NOMO-1 (cell line): Measurements from ENCODE around the gene DZIP1.
A peak's percentile ranks its signal among the peaks of the same experiment; 100 is the strongest.

ENCODE experiments used
- DNase-seq, 2 experiments: peaks; one replicate each; lab custom pipeline; 2025; ENCODE audit not compliant: unreplicated experiment in 2 of 2; lab: John Stamatoyannopoulos, UW

The DZIP1 gene

DNA sequence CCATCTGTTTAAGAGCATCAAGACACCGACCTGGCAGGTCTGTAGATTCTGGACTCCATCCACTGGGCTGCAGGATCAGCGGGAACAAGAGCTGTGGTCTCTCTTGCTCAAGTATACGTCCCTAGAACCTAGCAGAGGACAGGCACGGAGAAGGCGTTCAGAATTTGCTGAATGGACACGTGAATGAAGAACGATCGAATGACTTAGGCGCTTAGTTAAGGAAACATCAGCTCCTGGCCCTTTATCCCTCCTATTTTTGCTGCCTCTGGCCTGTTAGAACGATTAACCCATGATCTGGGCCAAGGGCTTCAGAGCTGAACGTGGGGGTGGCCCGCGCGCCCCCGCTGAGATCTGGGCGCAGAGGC lies 953 bp downstream of the DZIP1 start:
- DNase-seq, result no peak

DNA sequence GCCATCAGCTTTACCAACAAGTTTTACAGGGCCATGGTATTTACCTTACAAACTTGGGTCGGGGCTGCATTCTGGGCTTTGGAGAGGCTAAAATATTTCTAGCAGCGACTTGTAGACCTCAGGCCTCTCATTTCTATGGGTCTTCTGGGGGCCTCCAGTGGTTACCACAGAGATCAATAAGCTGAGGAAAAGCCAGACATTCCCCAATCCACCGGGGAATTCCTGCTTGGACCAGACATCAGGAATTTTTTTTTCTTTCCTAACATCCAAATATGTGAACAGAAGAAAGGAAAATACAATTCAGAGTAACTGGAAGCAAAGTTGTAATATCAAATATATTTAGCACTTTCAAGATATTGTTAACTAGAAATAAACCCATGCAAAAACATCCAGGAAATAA lies 1.5 kb downstream of the DZIP1 start:
- no peak for DNase-seq

DNA sequence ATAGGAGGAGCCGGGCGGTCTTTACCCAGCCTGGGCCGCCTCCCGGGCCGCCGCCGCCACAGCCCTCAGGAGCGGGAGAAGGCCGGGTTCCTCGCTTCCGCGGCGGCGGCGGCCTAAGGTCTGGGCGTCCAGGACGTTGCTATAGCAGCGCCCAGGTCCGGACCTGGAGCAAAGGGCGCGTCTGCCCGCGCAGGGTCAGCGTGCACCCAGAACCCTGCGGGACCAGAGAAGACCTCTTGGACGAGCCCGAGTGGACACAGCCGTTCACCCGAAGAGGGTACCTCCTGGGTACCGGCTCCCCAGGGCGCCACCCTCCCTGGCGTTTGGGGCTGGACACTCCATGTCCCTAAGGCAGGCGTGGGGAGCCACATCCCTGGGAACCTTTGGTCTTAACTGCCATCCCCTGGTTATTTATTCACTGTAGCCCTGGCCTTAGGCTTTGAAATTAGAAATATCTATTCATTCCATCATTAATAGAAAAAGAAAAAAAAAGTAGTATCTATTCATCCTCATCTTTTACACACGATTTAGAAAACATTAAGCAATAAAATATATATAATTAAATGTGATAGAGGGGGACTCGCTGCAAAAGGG lies 2.4 kb downstream of the DZIP1 start:
- no peak for DNase-seq

DNA sequence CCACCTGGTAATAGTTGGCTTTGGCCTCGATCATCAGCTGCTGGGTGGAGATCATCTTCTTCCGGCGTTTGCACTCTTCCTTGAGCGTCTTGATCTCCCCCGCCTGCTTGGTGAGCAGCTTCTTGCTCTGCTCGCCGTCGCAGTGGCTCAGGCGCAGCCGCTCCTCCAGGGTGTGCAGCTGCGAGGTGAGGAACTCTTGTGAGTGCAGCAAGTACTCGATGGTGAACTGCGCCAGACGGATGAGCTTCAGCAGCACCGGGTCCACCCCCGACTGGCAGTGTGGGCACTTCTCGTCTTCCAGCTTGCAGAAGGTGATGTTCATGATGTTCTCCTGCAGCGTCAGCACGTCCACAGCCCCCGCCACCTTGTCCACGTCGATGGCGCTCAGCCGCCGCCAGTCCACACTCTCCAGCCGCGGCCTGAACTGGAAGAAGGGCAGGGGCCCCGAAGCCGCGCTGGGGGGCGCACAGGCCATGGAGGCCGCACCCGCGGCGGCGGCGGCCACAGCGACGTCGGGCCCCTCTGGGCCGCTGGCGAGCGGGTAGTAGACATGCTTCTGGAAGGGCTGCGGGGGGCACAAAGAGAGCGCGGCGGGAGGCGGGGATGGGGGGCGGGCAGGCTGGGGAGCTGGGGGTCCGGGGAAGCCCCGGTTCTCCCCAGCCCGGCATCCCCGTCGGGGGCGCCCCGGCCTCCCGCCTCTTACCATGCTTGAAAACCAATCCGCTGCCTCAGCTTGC lies 3.0 kb downstream of the DZIP1 start:
- DNase-seq, result no peak

DNA sequence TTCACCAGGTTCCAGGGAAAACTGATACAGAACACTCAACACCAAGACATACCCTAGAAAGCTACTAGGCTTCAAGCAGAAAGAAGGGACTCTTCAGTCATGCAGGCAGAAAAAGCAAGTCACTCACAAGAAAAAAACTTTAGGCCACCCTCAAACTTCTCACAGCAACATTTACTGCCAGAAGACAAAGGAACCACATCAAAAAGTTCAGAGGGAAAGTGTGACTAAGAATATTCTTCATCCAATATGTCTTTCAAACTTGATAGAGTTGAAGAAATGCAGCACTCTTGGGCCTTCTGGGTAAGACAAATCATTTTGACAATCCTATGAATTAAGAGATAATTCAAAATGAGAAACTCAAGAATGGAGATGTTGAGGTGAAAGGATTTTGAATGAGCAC lies 7.7 kb downstream of the DZIP1 start:
- DNase-seq, result no peak

DNA sequence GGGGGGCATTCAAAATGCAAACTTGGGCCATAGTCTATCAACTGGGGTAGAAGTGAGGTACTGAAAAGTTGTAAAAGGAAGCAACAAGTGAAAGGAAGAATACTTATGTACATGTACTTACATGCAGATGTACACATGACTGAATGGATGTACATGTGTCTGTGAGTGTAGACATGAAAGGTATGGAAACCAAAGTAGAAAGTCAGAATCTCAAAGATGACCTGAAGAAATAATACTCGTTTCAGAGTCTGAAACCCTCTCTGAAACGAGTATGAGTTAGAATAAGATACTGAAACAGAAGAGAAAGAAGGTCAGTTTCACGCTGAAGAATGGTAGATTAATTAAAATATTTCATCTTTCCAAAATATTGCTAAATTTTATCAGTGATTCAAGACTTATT lies 13.9 kb downstream of the DZIP1 start:
- no peak for DNase-seq

DNA sequence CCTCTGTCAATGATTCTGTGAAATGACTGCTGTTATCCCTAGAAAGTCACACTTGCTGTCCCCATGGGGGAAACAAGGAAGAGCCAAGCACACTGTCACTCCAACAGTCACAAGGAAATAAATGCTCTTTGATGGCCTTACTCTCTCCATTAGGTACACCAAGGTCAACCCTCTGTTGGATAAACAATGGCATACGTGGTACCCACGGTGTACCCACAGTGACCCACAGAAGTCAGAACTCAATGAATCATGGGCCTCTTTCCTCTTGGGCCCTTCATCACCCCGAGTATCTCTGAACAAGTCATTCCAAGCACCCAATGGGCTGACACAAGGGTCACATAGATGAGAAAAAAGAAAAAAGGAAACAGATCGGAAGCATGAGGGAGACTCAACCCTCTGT lies 15.4 kb downstream of the DZIP1 start:
- no peak for DNase-seq

DNA sequence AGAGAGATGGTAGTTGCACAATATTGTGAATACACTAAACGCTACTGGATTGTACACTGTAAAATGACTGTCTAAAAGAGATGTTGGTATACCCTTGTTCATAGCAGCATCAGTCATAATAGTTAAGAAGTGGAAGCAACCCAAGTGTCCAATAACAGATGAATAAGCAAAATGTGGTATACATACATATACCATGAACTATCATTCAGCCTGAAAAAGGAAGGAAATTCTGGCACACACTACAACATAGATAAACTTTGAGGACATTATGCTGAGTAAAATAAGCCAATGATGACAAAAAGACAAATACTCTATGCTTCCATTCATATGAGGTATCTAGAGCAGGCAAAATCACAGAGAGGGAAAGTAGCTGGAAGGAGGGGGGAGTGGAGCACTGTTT lies 16.0 kb downstream of the DZIP1 start:
- DNase-seq, result no peak

DNA sequence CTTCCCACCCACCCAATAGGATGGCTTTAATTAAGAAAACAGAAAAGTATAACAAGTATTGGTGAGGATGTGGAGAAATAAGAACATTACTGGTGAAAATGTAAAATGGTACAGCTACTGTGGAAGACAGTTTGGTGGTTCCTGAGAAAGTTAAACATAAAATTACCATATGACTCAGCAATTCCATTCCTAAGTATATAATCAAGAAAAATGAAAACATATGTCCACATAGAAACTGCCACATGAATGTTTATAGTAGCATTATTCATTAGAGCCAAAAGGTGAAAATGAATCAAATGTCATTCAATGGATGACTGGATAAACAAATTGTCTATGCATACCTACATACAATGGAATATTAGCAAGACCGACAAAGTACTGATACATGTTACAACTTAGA lies 16.9 kb downstream of the DZIP1 start:
- no peak for DNase-seq

DNA sequence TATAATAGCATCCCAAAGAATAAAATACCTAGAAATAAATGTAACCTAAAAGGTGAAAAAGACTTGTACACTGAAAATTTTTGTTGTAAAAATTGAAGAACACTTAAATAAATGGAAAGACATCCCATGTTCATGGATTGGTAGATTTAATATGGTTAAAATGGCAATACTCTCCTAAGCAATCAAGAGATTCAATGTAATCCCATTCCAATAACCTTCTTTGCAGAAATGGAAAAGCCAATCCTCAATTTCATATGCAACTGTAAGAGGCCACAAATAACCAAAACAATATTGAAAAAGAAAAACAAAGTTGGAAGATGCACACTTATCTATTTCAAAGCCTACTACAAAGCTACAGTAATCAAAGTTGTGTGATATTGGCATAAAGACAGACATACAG lies 17.7 kb downstream of the DZIP1 start:
- no peak for DNase-seq

DNA sequence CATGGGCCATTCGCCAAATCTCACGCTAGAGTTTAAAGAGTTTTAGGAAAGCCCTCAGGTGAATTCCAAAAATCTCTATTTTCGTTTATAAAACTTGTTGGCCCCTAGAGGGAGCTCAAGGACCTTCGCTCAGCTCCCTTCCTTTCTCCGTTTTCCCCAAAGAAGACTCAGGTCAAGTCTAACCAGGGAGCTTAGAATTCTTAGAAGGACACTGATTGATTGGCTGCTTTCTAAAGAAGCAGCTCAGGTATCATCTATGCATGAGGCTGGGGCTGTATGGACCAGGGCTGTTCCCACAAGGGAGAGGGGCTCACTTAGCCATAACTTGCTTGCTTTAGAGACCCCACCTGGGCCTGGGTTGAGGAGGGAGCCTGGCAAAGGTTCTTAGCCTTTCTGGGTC lies 20.5 kb downstream of the DZIP1 start:
- DNase-seq, result peak; percentile 22

DNA sequence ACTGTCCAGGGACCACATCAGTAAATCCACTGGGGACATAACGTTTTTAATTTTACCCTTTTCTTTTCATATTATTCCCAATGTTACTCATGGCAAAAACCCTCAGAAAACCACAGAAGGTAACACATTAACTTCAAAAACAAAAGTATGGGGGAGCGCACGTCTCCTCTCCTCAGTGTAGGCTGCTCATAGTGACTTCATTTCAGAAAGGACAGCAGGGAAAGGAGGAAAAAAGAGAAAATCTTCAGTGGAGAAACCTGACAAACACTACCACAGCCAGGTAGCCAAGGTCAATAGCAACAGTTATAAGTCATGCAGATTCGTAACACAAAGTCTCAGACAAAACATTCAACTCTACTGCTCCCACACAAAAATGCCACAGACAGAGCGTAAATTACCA lies 21.4 kb downstream of the DZIP1 start:
- no peak for DNase-seq

DNA sequence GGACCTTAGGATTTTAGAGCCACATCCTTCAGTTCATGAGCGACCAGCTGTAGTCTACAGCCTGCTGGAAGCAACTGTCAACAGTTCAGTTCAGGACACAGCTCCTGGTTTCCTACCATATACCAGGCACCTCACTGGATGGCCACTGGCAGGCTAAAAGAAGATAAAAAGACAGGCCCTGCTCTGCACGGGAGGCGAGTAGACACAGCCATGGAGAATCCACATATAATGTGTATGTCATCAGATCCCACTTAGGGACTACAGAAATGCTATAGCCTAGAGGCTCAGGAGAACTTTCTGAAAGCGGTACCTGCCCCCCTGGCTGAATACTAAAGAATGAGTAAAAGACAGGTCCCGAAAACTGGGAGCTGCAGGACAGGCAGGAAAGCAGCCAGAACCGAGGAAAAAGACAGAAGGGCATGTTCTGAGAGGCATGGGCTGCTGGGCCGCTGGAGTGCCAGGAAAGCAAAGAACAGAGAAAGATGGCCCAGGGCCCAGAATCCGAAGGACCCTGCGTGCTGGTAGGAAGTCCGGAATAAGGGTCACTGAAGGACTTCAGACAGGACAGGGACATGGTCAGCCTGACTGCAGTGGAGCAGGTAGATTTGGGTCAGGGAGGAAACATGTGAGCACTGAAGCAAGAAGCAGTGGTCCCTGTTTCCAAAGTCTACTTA lies 23.5 kb downstream of the DZIP1 start:
- DNase-seq, result no peak

DNA sequence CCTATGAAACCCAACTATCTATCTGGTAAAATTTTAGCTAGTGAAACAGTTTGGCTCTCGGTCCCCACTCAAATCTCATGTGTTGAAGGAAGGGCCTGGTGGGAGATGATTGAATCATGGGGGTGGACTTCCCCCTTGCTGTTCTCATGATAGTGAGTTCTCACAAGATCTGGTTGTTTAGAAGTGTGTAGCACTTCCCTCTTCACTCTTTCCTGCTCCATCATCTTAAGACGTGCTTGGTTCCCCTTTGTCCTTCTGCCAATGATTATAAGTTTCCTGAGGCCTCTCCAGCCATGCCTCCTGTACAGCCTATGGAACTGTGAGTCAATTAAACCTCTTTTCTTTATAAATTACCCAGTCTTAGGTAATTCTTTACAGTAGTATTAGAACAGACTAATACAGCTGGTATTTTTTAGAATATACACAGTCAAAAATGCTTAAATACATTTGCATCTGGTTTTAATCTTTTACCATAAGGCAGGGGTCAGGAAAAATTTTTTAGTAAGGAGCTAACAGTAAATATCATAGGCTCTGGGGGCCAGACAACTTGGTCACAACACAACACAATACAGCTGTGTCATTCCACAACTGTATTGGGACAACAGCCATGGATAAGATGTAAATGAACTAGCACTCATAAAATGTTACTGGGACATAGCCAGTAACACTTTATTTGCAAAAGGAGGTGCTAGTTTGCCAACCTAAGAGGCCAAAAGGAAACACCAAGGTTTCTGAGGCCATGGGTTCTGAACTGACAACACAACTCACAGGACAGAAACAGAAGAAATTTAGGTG lies 24.3 kb downstream of the DZIP1 start:
- peak in 1 of 2 experiments; percentile 40 for DNase-seq

DNA sequence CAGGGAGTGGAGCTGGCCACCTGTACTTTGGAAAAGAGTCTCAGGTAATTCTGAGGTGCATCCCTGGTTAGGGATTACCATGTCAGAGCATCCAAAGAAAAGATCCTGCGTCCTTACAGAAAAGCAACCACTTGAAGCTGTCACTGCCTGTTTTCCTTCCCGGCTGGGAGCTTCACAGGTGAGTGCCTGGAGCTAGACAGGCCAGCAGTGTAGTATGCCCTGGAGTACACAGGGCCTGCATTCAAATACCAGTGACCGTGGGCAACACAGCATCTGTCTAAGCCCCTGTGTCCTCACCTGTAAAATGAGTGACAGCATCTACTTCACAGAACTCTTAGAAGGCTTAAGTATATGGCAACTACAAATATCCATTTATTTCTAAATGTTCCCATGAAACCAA lies 29.0 kb downstream of the DZIP1 start:
- no peak for DNase-seq

DNA sequence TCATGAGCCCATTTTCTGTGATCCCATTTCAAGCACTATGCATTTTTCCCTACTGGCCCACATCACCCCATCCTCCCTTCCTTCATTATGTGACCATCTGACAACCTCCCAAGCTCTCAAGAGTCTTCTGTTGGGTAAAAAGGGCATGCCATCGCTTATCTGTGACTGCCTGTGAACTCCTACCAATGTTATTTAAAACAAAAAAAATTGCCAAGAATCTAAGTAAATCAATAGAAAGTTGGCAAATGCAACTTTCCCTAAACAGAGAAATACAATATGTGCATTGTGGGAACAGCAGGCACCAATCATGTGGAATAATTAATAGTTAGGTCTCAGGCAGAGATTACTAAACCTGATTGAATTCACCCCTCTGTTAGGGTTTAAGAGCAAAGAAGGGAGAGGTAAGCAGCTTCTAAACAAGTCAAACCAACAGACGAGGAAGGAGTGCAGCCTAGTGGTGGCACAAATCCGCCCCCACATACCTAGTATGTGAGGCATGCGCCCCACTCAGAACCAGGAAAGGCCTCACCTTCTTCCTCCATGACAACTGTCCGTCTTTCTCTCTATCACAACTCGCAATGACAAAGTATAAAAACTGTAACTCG lies 29.8 kb downstream of the DZIP1 start:
- DNase-seq, result no peak

DNA sequence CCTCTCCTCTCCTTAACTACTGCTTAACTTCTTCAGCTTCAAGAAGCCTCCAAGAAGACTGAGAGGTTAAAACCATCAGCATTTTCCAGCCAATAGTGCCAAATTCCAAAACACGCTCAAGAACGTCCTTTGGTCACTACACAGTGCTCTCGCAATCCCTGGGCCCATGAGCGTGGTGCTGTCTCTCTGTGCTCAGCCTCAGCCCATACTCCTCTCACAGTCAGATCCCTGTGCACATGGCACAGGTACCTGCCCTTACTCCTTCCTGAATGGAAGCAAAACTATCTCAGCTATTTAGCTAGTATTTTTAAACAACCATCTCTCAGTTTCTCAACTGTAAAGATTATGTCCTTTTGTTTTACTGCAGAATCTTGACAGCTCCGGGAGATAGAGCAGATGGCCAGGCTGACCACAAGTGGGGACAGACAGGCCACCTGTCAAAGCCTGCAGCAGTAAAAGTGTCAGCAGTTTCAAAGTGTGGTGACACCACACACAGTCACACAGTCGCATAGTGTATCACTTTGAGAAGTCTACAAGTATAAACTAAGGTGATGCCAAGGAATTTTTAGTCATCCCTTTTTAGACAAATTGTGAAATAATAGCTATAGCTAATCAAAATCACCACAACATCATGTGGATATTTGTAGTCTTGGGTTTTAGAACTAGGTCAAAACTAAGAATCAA lies 35.7 kb downstream of the DZIP1 start:
- DNase-seq, result no peak

DNA sequence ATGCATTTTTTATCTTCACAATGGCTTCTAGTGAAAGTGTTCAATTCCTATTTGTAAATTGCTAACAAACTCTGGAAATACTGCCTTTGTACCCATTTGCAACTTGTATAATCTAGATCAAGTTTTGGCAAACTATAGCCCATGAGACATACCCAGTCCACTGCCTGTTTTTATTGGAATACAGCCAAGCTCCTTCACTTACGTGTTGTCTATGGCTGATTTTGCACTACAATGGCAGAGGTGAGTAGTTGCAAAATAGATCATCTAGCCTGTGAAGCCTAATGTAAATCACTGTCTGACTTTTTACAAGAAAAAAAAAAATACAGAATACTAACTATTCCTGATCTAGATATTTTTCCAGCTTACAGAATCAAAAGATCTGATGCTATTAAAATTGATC lies 37.1 kb downstream of the DZIP1 start:
- DNase-seq, result no peak

DNA sequence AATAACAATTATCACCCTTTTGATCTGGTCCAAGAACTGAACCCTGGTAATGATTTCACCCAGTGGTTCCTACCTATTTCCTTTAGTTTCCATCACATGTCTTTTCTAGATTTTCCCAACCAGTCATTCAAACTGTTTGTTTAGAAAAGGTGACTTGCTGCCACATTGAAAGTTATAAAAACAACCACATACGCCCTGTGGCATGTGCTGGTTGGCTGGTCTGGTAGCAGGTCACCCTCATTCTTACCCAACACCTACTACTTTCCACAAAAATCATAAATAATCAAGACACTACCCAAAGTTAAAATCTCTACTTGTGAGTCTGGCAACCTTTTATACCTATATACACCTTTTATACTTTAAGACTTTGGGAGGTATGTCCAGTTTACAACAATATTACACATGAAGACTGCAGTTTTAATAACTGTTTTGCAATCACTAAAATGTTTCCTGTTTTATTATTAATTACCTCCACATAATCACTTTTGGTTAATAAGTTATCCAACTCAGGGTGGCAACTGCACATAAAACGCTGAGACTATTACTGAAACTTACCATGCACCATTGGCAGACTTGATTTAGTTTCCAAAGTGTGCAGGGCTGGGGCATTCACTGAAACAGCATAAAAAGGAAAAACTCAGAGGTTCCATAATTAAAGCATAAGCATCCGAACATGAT lies 38.9 kb downstream of the DZIP1 start:
- DNase-seq, result no peak

DNA sequence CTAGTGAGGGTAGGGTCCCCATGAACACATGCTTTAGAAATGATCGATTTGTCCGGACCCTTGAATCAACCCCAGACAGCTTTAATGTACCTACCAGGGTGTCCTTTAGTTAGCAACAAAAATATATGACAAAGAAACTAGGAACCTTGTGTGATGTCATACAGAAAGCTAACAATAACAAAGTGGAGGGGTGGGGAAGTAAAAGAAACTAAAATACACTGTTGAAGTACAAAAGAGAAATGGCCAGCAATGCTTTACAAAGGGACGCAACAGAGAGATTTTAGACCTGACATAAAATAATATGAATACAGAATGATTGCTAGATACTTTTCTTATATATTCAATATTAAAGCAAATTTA lies 40.0 kb downstream of the DZIP1 start:
- DNase-seq, result peak in 1 of 2 experiments; percentile 10
